ENCODE measurements around the gene SLC22A12.

Gene SLC22A12

DNA sequence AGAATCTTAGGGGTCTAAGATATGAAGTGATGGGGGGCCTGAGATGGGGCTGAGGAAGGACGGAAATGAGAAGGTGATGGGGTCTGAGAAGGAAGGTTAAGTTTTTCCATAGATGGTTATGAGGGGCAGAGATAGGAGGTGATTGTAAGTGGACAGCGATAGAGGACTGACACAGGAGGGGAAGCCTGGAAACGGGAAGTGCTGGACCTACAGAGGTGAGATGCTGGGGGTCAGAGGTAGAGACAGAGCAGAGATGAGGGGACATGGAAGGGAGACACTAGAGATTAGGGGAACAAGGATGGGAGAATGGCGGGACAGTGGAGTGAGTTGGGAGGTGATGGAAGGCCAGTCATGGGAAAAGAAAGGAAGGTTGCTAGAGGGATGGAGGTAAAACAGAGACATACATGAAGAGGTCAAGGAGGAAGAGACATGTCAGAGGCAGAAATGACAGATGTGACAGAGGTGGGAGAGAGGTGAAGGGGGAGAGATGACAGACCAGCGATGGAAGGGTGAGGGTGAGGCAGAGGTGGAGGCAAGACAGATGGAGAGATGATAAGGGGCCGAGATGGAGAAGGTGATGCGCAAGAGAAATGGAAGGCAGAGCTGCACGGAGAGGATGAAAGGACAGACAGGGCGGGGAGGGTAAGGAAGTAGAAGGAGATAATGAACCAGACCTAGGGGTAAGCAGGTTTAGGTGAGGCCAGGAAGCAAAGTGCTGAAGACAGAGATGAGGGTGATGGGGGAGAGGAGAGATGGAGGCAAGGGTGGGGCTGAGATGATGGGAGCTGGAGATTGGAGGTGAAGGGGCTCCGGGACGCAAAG lies 50.8 kb downstream of the SLC22A12 start:
- no peak for TF ChIP-seq POLR2A (IDR thresholded peaks at IDR 0.05; ENCODE audit: low read length)
- no peak for TF ChIP-seq GATA1 (IDR thresholded peaks at IDR 0.05; ENCODE audit: low read depth, low read length)
- no peak for DNase-seq

DNA sequence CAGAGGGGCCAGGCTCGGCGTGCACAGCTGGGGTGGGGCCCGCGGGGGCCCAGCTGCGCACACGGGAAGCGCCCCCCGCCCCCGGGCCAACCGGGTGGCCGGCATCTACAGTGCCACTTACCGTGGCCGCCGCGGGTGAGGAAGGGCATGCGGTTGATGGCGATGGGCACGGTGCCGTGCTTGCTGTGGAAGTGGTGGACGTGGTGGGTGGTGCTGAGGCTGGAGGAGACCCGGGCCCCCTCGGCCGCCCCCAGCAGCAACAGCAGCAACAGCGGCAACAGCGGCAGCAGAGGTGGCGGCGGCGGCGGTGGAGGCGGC lies 51.4 kb downstream of the SLC22A12 start:
- TF ChIP-seq GATA1 (IDR thresholded peaks at IDR 0.05; ENCODE audit: low read depth, low read length) (no peak), POLR2A (IDR thresholded peaks at IDR 0.05; ENCODE audit: low read length) (no peak)
- no peak for DNase-seq

DNA sequence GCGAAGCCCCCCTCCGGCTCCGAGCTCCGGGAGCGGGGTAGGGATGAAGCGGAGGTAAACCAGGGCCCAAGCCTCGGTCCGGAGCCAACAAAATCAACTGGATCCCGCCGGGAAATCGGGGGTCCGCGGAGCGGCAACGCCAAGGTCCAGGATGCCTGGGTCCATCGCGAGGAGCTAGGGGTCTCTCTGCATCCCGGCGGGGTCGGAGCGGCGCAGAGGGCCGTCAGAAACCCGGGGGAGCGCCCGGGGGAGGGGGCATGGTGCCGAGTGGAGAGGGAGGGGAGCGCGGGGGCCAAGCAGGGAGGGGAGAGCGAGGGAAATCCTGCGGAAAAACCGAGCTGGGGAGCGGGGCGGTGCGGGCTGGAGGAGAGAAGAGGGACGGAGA lies 51.8 kb downstream of the SLC22A12 start:
- DNase-seq, result no peak
- no peak for TF ChIP-seq POLR2A (IDR thresholded peaks at IDR 0.05; ENCODE audit: low read length)
- TF ChIP-seq GATA1 (IDR thresholded peaks at IDR 0.05; ENCODE audit: low read depth, low read length), result no peak

DNA sequence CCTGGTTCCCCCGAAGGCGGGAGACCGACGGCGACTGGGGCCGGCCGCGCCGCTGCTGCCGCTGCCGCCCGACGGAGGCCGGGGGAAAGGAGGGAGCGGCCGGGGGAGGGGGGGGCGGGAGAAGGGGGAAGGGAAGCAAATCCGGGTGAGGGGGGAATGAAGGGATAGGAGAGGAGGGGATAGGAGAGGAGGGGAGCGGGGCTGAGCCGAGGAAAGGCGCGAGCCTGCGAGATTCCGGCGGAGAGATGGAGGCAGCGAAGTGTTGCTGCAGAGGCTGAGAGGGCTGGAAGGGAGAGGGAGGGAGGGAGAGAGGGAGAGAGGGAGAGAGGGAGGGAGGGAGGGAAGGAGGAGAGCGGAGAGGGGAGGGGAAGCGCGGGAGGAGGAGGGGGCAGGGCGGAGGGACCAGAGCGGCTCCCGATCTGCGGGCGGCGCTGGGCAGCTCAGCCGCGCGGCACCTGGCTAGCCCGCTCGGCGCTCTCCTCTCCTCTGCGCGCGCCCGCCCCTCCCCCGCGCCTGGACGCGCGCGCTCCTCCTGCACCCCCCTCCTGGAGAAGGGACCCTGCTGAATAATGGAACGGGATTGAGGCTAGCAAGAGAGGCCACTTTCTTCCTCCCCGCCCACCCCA lies 52.3 kb downstream of the SLC22A12 start:
- DNase-seq, result no peak
- TF ChIP-seq GATA1 (IDR thresholded peaks at IDR 0.05; ENCODE audit: low read depth, low read length) (no peak), POLR2A (IDR thresholded peaks at IDR 0.05; ENCODE audit: low read length) (no peak)

DNA sequence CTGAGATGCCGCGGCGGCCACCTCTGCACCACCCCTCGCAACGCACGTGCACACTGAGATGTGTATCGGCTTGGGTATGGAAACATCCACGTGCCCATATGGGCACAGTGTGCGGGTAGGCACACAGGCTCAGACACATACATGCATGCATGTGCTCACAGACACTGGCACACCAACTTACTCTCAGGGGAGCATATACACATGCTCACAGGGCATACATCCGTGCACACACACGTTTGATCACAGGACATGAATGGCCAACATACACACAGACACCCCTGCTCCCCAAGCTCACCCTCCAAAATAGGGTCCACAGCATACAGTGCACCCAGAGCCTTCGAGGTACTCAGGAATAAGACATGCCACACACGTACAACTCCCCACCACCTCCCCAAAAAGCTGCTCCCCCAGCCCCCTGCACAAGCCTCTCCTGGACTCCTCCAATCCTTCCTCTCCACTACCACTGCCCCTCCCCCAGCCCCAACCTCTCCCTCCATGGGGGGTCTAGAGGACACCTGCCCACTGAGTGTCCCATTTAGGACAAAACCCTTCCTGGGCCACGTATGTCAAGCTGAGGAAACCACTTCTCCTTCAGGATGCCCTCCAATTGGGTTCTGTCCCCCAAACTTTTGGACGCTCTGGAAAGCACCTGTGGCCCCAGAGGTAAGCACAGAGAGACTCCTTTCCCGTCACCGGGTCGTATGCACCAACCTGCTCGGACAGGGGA lies 53.1 kb downstream of the SLC22A12 start:
- DNase-seq, result no peak
- TF ChIP-seq GATA1 (IDR thresholded peaks at IDR 0.05; ENCODE audit: low read depth, low read length) (no peak), POLR2A (IDR thresholded peaks at IDR 0.05; ENCODE audit: low read length) (no peak)

DNA sequence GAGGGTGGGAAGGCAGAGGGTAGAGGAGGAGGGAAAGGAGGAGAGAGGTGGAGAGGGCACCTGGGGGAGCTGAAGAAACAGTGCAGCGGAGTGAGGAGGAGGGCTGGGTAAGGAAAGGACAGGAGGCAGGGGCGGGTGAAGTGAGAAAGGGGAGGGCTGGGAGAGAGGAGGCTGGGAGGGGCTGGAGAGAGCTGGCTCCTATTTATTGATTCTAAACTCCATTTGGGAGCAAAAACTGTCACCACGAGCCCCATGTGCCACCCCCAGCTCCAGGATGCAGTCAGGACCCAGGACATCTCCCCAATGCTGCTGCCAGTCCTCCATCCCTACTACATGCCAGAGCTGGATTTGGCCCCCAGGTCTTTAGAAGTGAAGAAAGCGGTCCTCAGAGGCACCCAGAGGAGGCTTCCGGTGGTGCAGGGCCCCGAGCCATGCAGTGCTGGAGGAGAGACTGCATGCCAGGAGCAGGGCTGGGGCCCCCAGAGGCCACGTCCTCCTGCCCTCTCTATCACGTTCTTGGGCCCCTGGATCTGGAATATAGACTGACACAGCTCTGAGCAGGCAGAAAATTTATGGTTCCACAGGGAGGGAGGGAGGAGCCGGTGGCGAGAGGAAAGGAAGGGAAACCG lies 53.7 kb downstream of the SLC22A12 start:
- DNase-seq, result no peak
- TF ChIP-seq POLR2A (IDR thresholded peaks at IDR 0.05; ENCODE audit: low read length) (no peak), GATA1 (IDR thresholded peaks at IDR 0.05; ENCODE audit: low read depth, low read length) (no peak)

DNA sequence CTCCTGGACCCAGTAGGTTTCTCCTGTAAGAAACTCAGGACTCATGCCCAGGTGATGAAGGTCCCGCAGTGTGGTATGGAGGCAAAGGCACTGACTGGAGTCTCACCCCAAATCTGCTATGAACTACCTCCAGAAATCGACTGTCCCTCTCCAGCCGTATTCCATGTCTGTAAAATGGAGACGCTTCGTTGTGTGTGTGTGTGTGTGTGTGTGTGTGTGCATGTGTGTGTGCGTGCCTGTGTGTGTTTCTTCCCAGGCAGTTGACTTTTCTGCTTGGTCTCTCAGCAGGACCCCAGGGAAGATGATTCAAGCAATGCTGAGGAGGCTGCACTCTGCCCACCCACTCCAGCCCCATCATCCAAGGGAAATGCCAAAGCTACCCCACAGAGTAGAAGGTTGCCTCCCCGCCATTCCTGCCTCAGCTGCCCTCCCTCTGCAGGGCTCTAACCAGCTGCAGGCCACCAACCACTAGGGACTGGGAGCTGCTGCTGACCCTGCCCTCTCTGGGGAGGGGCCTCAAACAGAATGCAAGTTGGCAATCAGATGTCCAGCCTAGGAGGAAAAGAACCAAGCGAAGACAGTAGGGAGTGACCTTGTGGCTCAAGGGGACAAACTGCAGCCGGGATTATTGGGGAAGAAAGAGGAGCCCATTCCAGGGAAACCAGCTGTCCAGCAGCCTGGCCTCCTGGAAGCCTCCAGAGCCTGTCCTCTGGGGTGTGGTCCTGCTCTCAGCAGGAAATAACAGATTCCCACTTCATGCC lies 56.2 kb downstream of the SLC22A12 start:
- no peak for DNase-seq
- no peak for TF ChIP-seq POLR2A (IDR thresholded peaks at IDR 0.05; ENCODE audit: low read length)
- TF ChIP-seq GATA1 (IDR thresholded peaks at IDR 0.05; ENCODE audit: low read depth, low read length), result no peak

DNA sequence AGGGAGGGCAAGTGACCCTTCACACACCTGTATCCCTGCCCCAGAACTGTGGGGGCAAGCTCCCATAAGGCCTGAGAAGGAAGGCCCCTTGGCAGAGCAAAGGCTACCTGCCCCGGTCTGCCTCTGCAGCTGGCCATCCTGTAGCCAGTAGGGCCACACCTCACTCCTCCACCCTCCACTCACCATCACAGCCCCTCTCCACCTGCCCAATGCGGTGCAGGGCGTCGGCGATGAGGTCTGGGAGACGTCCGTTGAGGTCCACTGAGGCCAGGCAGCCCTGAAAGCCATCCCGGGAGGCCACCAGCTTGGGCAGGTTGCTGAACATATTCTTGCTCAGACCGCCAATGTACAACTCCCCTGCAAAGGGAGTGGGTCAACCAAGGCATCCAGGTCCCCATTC lies 57.5 kb downstream of the SLC22A12 start:
- no peak for DNase-seq
- TF ChIP-seq GATA1 (IDR thresholded peaks at IDR 0.05; ENCODE audit: low read depth, low read length), result no peak
- no peak for TF ChIP-seq POLR2A (IDR thresholded peaks at IDR 0.05; ENCODE audit: low read length)

DNA sequence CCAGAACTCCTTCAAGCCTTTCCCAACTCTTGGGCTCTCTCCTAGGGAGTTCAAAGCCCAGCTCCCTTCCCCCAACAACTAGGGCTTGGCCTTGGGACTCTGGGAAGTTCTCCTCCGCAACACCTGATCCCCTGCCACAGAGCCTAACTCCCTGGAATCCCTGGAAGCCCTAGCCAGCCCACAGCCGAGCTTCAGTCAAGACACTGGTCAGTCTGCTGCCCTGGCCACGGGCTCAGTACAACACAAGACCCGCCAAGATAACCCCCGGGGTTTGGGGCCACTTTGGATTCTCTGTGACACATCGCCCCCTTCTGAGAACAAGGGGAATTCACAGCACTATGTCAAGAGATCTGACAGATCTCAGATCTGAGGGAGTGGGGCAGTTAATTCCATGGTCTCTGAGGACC lies 58.3 kb downstream of the SLC22A12 start:
- DNase-seq, result peak; percentile 12 to 19
- TF ChIP-seq GATA1 (IDR thresholded peaks at IDR 0.05; ENCODE audit: low read depth, low read length) (no peak), POLR2A (IDR thresholded peaks at IDR 0.05; ENCODE audit: low read length) (no peak)

DNA sequence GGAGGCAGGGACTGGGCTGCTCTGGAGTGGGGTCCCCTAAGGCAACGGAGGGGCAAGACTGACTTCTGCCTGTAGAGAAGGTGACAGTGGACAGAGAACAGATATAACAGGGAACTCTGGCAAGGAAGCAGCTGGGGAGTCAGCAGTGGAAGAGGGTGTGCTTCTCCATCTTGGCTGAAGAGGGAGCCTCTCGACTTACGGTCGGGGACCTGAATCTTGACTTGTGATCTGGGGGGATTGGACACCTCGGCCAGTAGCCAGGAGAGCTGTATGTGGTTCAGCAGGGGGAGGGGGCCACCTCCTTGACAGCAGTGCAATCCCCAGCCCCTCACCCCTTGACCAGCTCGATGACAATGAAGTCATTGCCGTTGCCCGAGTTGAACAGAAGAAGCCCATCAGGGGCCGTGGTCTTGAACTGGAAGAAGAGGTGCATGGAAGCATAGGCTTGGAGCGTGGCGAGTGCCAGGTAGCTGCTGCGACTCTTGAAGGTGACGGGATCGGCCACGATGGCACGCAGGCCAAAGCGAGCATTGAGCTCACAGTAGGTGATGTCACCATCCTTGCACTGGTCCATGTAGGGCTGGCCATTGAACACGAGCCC lies 60.0 kb downstream of the SLC22A12 start:
- no peak for DNase-seq
- TF ChIP-seq POLR2A (IDR thresholded peaks at IDR 0.05; ENCODE audit: low read length), result no peak
- no peak for TF ChIP-seq GATA1 (IDR thresholded peaks at IDR 0.05; ENCODE audit: low read depth, low read length)

All from erythroblast (primary cell).